ENCODE data around the gene AGTRAP.
A peak's percentile ranks its signal among the peaks of the same experiment; 100 is the strongest.

Gene AGTRAP

DNA sequence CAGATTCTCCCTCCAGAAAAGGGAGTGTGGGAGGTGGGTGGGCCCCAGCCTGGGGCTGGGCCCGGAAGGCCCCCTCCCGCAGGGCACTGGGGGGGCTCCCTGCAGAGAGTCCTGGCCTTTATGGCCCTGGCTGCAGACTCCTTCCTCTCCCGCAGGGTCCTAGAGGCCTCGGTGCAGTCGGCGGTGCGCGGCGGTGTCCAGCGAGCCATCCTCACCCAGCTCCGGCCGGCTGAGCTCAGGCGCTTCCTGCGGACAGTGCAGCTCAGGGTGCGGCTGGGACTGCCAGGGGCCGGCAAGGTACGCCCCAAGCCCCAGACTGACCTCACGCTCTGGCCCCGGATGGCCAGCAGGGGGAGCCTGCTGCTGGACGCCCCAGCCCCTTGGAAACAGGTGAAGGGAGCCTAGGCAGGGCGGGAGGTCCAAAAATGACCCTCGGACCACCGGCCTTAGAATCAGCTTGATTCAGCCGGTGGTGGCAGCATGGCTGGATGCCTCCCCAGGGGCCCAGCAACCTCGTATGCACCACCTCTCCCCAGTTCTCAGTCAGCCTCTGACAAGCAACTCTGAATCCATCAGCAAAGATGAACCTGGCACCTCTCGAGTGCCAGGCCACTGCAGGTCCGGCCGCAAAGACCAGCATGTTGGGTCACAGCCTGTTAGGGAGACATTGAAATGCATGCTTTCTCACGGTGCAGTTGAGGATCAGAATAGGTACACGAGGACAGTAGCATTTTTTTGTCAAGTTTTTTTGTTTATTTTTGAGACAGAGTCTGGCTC lies 49.2 kb downstream of the AGTRAP start:
- peak overlapping the region; percentile 77 for H3K23ac ChIP-seq (ENCODE audit: low read depth, low read length, poor library complexity)
- H3K36me3 ChIP-seq (replicated peaks in 1 of 2; ENCODE audit: control insufficient read depth in 2 of 2, insufficient read depth in 2 of 2, low read length in 2 of 2): peaks cover 0 to 4% of the 10 kb centered on the region in 2 donors
- H2BK120ac ChIP-seq (ENCODE audit: low read depth, low read length): peak overlapping the region; percentile 84
- peak overlapping the region; percentile 21 for H3K4me2 ChIP-seq (ENCODE audit: insufficient read depth, low read length, poor library complexity, severe bottlenecking)
- no peak overlapping the region for H3K27ac ChIP-seq (replicated peaks; ENCODE audit: low read length)
- no peak overlapping the region for H2BK5ac ChIP-seq (ENCODE audit: low read length)
- H3K14ac ChIP-seq (ENCODE audit: low read length): peak overlapping the region; percentile 39
- peak overlapping the region; percentile 16 for H2AK5ac ChIP-seq (ENCODE audit: low read depth, low read length)
- no peak overlapping the region for H3K9ac ChIP-seq (ENCODE audit: low read depth, low read length, poor library complexity)
- H3K4me3 ChIP-seq (ENCODE audit: low read length in 2 of 2): peak overlapping the region in 1 of 2 donors; percentile 17
- peak overlapping the region; percentile 90 for H2AFZ ChIP-seq (ENCODE audit: low read length)
- peak overlapping the region; percentile 91 for H3K18ac ChIP-seq (ENCODE audit: low read length)
- peak overlapping the region; percentile 43 for H3K4ac ChIP-seq (ENCODE audit: low read length)
- H3K79me1 ChIP-seq (ENCODE audit: low read depth, low read length): peaks cover 2% of the 10 kb centered on the region
- no peak overlapping the region for H4K8ac ChIP-seq (ENCODE audit: low read depth, low read length)
- H3K4me1 ChIP-seq (ENCODE audit: control insufficient read depth in 2 of 2, insufficient read depth in 1 of 2, low read depth in 1 of 2, low read length in 2 of 2): peaks cover 29 to 35% of the 10 kb centered on the region in 2 donors
- H4K91ac ChIP-seq (ENCODE audit: low read depth, low read length, poor library complexity): no peak overlapping the region
- H2BK12ac ChIP-seq (ENCODE audit: low read length): no peak overlapping the region
- peak; percentile 57 for DNase-seq (ENCODE audit: low spot score)
- peak overlapping the region; percentile 25 for H2BK15ac ChIP-seq (ENCODE audit: low read length)
- no CpG with 5 or more reads among the region's 30 CpGs for WGBS, 2 donors (ENCODE audit: extremely low coverage in 2 of 2, insufficient read length in 2 of 2, insufficient replicate concordance in 1 of 2)
- H3K27me3 ChIP-seq (ENCODE audit: control insufficient read depth in 3 of 3, insufficient read depth in 3 of 3, low read depth in 1 of 3, low read length in 3 of 3): no peaks in the 10 kb centered on the region
- no peaks in the 10 kb centered on the region for H3K9me3 ChIP-seq (replicated peaks in 1 of 2; ENCODE audit: control insufficient read depth in 2 of 2, insufficient read depth in 1 of 2, low read depth in 1 of 2, low read length in 2 of 2)

DNA sequence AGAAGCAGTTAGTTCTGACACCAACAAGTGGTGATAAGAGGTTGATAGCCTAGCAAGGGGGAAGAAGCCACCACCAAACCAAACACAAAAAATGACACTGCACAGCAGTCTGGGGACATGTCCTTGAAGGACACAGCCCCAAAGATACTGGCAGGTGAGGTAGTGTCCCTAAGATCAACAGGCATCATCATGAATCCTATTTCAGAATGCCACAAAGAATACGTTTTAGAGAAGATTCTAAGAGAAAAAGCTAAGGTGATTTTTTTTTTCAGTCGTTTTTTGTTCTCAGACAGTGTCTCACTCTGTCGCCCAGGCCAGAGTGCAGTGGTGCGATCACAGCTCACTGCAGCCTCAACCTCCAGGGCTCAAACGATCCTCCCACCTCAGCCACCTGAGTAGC lies 50.2 kb downstream of the AGTRAP start:
- H3K36me3 ChIP-seq (replicated peaks in 1 of 2; ENCODE audit: control insufficient read depth in 2 of 2, insufficient read depth in 2 of 2, low read length in 2 of 2): peaks cover 0 to 13% of the 10 kb centered on the region in 2 donors
- no peak overlapping the region for H3K18ac ChIP-seq (ENCODE audit: low read length)
- no CpG with 5 or more reads among the region's 5 CpGs for WGBS, 2 donors (ENCODE audit: extremely low coverage in 2 of 2, insufficient read length in 2 of 2, insufficient replicate concordance in 1 of 2)
- H2AK5ac ChIP-seq (ENCODE audit: low read depth, low read length): no peak overlapping the region
- H3K4me3 ChIP-seq (ENCODE audit: low read length in 2 of 2): no peak overlapping the region
- H3K9ac ChIP-seq (ENCODE audit: low read depth, low read length, poor library complexity): no peak overlapping the region
- no peak overlapping the region for H2BK5ac ChIP-seq (ENCODE audit: low read length)
- H3K4me1 ChIP-seq (ENCODE audit: control insufficient read depth in 2 of 2, insufficient read depth in 1 of 2, low read depth in 1 of 2, low read length in 2 of 2): peaks cover 29 to 35% of the 10 kb centered on the region in 2 donors
- H3K27me3 ChIP-seq (ENCODE audit: control insufficient read depth in 3 of 3, insufficient read depth in 3 of 3, low read depth in 1 of 3, low read length in 3 of 3): no peaks in the 10 kb centered on the region
- DNase-seq (ENCODE audit: low spot score): no peak
- H2BK12ac ChIP-seq (ENCODE audit: low read length): no peak overlapping the region
- no peak overlapping the region for H3K4me2 ChIP-seq (ENCODE audit: insufficient read depth, low read length, poor library complexity, severe bottlenecking)
- no peak overlapping the region for H3K27ac ChIP-seq (replicated peaks; ENCODE audit: low read length)
- peaks cover 2% of the 10 kb centered on the region for H3K79me1 ChIP-seq (ENCODE audit: low read depth, low read length)
- no peak overlapping the region for H3K23ac ChIP-seq (ENCODE audit: low read depth, low read length, poor library complexity)
- no peak overlapping the region for H2BK15ac ChIP-seq (ENCODE audit: low read length)
- H3K14ac ChIP-seq (ENCODE audit: low read length): no peak overlapping the region
- H3K9me3 ChIP-seq (replicated peaks in 1 of 2; ENCODE audit: control insufficient read depth in 2 of 2, insufficient read depth in 1 of 2, low read depth in 1 of 2, low read length in 2 of 2): no peaks in the 10 kb centered on the region
- H3K4ac ChIP-seq (ENCODE audit: low read length): no peak overlapping the region
- H4K91ac ChIP-seq (ENCODE audit: low read depth, low read length, poor library complexity): no peak overlapping the region
- no peak overlapping the region for H4K8ac ChIP-seq (ENCODE audit: low read depth, low read length)
- H2AFZ ChIP-seq (ENCODE audit: low read length): no peak overlapping the region
- no peak overlapping the region for H2BK120ac ChIP-seq (ENCODE audit: low read depth, low read length)

DNA sequence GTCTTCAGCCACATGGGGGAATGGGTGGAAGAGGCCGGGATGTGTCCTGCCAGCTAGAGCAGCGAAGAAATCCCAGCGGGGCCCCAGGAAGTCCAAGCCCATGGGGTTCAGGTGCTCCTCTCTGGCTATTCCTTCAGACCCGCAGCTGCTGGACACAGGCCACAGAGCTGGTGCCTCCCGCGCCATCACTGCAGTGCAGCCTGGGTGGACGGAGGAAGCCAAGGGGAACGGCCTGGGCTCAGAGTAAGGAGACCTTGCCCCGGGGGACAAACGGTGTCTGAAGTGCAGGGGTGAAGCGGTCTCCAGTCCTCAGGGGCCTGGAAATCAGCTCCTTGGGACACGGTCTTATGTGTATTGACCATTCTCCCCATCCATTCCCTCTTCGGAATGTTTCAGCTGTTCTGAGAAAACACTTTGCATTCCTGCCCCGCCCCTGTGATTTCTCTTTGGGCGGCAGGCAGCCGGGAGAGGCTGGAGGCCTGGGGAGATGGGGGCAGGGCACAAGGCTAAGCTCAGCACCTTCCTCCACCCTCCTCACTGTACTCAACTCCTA lies 51.4 kb downstream of the AGTRAP start:
- no peak overlapping the region for H3K4ac ChIP-seq (ENCODE audit: low read length)
- H3K23ac ChIP-seq (ENCODE audit: low read depth, low read length, poor library complexity): peak overlapping the region; percentile 59
- peak overlapping the region; percentile 56 for H3K9ac ChIP-seq (ENCODE audit: low read depth, low read length, poor library complexity)
- no CpG with 5 or more reads among the region's 16 CpGs for WGBS, 2 donors (ENCODE audit: extremely low coverage in 2 of 2, insufficient read length in 2 of 2, insufficient replicate concordance in 1 of 2)
- H3K9me3 ChIP-seq (replicated peaks in 1 of 2; ENCODE audit: control insufficient read depth in 2 of 2, insufficient read depth in 1 of 2, low read depth in 1 of 2, low read length in 2 of 2): peaks cover 0 to 1% of the 10 kb centered on the region in 2 donors
- peaks cover 2 to 19% of the 10 kb centered on the region in 2 donors for H3K36me3 ChIP-seq (replicated peaks in 1 of 2; ENCODE audit: control insufficient read depth in 2 of 2, insufficient read depth in 2 of 2, low read length in 2 of 2)
- H2AK5ac ChIP-seq (ENCODE audit: low read depth, low read length): peak overlapping the region; percentile 54
- peak overlapping the region; percentile 96 for H3K18ac ChIP-seq (ENCODE audit: low read length)
- peak overlapping the region; percentile 91 for H2BK12ac ChIP-seq (ENCODE audit: low read length)
- no peaks in the 10 kb centered on the region for H3K27me3 ChIP-seq (ENCODE audit: control insufficient read depth in 3 of 3, insufficient read depth in 3 of 3, low read depth in 1 of 3, low read length in 3 of 3)
- H3K27ac ChIP-seq (replicated peaks; ENCODE audit: low read length): peak overlapping the region; percentile 89
- H2BK120ac ChIP-seq (ENCODE audit: low read depth, low read length): peak overlapping the region; percentile 88
- H2BK15ac ChIP-seq (ENCODE audit: low read length): no peak overlapping the region
- H2BK5ac ChIP-seq (ENCODE audit: low read length): peak overlapping the region; percentile 69
- H4K91ac ChIP-seq (ENCODE audit: low read depth, low read length, poor library complexity): no peak overlapping the region
- H3K79me1 ChIP-seq (ENCODE audit: low read depth, low read length): peaks cover 2% of the 10 kb centered on the region
- peaks cover 29 to 35% of the 10 kb centered on the region in 2 donors for H3K4me1 ChIP-seq (ENCODE audit: control insufficient read depth in 2 of 2, insufficient read depth in 1 of 2, low read depth in 1 of 2, low read length in 2 of 2)
- H2AFZ ChIP-seq (ENCODE audit: low read length): no peak overlapping the region
- H3K4me3 ChIP-seq (ENCODE audit: low read length in 2 of 2): no peak overlapping the region
- H3K4me2 ChIP-seq (ENCODE audit: insufficient read depth, low read length, poor library complexity, severe bottlenecking): peak overlapping the region; percentile 27
- no peak overlapping the region for H4K8ac ChIP-seq (ENCODE audit: low read depth, low read length)
- H3K14ac ChIP-seq (ENCODE audit: low read length): peak overlapping the region; percentile 28
- no peak for DNase-seq (ENCODE audit: low spot score)

DNA sequence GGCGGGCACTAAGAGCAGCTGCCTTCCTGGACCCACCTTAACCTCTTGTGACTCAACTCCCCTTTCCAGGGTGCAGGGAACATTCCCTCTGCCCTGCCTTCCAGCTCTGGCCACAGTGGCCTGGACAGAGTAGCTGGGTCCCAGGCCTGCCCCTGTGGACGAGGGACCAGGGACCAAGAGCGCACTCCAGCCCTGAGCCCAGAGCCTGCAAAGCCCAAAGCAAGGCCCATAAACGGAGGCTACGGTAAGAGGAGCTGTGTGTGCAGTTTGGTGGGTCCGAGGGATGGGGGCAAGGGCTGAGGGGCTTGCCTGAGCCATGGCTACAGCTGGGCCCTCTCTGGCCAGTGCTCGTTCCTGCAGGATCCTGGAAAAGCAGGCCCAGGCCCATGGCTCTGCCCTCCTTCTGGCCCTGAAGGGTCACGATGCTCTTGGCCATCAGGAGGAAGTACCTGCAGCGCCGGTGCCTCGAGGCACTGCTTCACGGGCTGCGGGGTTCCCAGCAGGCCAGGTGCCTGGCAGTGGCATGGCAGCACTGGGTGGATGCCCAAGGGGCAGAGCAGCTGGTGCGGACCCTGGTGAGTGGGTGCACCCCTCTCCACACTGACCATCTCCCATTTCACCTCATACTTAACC lies 52.0 kb downstream of the AGTRAP start:
- Histone ChIP-seq H4K8ac (ENCODE audit: low read depth, low read length) (peak overlapping the region; percentile 43), H3K4me3 (ENCODE audit: low read length in 2 of 2) (no peak overlapping the region), H3K14ac (ENCODE audit: low read length) (peak overlapping the region; percentile 28), H3K27me3 (ENCODE audit: control insufficient read depth in 3 of 3, insufficient read depth in 3 of 3, low read depth in 1 of 3, low read length in 3 of 3) (no peaks in the 10 kb centered on the region), H3K4me1 (ENCODE audit: control insufficient read depth in 2 of 2, insufficient read depth in 1 of 2, low read depth in 1 of 2, low read length in 2 of 2) (peaks cover 29 to 35% of the 10 kb centered on the region in 2 donors), H3K9me3 (replicated peaks in 1 of 2; ENCODE audit: control insufficient read depth in 2 of 2, insufficient read depth in 1 of 2, low read depth in 1 of 2, low read length in 2 of 2) (peaks cover 0 to 2% of the 10 kb centered on the region in 2 donors), H2BK120ac (ENCODE audit: low read depth, low read length) (peak overlapping the region; percentile 88), H2AK5ac (ENCODE audit: low read depth, low read length) (peak overlapping the region; percentile 91), H3K9ac (ENCODE audit: low read depth, low read length, poor library complexity) (peak overlapping the region; percentile 56), H2AFZ (ENCODE audit: low read length) (no peak overlapping the region), H3K4ac (ENCODE audit: low read length) (peak overlapping the region; percentile 93), H3K36me3 (replicated peaks in 1 of 2; ENCODE audit: control insufficient read depth in 2 of 2, insufficient read depth in 2 of 2, low read length in 2 of 2) (peaks cover 5 to 24% of the 10 kb centered on the region in 2 donors), H3K79me1 (ENCODE audit: low read depth, low read length) (peaks cover 2% of the 10 kb centered on the region), H3K18ac (ENCODE audit: low read length) (peak overlapping the region; percentile 94), H3K4me2 (ENCODE audit: insufficient read depth, low read length, poor library complexity, severe bottlenecking) (no peak overlapping the region), H2BK12ac (ENCODE audit: low read length) (peak overlapping the region; percentile 99), H2BK15ac (ENCODE audit: low read length) (peak overlapping the region; percentile 88), H3K23ac (ENCODE audit: low read depth, low read length, poor library complexity) (peak overlapping the region; percentile 0), H3K27ac (replicated peaks; ENCODE audit: low read length) (peak overlapping the region; percentile 89), H2BK5ac (ENCODE audit: low read length) (peak overlapping the region; percentile 69), H4K91ac (ENCODE audit: low read depth, low read length, poor library complexity) (peak overlapping the region; percentile 97)
- DNase-seq (ENCODE audit: low spot score): no peak
- WGBS, 2 donors (ENCODE audit: extremely low coverage in 2 of 2, insufficient read length in 2 of 2, insufficient replicate concordance in 1 of 2): no CpG with 5 or more reads among the region's 14 CpGs

Measured in neuronal stem cell (in vitro differentiated cells).